ENCODE data around the gene NDUFB2.
"Not testable (repeated sequence)": the region's sequence is repeated elsewhere in the genome, so short reads cannot be mapped to it uniquely, and the experiment has no call there.

Gene NDUFB2

DNA sequence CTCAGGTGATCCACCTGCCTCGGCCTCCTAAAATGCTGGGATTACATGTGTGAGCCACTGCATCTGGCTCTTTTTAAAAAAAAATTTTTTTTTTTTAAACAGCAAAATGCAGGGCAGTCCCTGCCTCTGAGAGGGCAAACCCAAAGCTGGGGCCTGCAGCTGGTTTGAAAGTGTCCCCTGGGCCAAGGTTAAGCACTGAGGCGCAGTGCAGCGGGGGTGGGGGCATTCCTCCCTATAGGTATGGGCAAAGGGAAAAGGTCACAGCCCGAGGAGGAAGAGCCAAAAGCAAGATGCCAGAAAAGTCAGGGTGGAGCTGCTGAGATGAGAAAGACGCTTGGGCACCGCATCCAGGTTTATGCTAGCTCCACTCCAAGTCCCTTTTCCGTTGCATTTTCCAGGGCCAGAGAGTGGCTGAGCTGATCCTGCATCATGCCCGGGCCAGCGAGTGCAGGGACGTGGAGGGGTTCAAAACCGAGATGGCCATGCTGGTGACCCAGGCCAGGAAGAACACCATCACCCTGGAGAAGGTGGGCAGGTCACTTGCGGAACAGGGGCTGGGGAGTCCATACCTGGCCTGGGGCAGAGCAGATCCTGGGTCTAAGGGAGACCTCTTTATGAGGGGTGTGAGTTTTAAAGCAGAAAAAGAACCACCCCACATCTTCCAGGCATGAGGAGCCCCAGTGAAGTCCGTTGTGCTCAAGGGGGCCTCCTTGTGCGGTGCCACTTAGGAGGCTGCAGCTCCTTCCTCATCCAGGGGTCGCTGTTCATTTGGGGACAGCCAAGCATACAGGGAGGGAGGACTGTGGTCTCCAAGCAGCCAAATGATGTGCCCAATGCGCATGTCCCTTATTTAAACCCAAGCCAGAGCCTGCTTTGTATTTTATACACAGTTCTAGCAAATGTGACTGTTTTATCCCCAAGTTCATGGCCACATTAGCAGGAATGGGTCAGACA, 7.0 kb upstream of the NDUFB2 start:
- no peak for DNase-seq (ENCODE audit: low spot score)

GRCh38 chr7:140691376-140692045, 5.0 kb upstream of the NDUFB2 start:
- DNase-seq (ENCODE audit: low spot score): no peak

DNA sequence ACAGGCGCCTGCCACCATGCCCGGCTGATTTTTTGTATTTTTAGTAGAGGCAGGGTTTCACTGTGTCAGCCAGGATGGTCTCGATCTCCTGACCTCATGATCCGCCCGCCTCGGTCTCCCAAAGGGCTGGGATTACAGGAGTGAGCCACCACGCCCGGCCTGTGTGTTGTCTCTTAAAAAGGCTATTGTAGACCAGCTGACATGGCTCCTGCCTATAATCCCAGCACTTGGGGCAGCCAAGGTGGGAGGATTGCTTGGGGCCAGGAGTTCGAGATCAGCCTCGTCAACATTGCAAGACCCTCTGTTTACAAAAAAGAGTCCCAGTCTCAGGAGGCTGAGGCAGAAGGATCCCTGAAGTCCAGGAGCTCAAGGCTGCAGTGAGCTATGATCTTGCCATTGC, 2.7 kb upstream of the NDUFB2 start:
- not testable (repeated sequence) for DNase-seq (ENCODE audit: low spot score)

DNA sequence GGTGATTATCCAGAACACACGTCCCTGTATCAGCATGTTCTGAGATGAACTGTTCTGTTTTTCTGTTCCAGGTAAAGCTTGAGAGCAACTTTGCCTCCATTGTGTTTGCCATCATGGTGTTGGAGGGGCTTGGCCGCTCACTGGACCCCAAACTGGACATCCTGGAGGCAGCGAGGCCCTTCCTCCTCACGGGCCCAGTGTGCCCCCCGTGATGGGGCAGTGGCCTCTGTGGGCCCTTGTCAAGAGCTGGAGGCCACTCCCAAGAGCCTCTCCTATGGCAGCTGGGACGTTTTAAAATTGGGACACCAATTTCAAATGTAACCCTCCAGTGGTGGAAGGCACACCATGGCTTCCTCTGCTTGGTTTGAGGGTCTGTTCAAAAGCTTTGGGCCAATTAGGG, 1.9 kb upstream of the NDUFB2 start:
- no peak for DNase-seq (ENCODE audit: low spot score)

DNA sequence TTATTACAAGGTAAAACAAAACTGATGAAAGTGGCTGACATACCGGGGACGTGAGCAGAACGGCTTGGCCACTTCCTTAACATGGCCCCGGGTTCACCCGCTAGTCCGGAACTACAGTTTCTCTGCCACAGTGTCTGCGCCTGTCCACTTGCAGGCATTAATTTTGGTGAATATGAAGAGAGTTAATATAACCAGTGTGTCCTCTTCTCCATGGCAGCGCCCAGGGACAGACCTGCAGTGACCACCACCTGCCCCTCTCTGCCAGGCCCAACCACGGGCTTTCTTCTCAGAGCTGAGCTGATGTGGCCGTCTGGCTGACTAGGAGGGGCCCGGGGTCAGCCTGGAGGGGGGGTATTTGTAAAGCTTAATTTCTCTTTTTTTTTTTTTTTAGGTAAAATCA, 1.1 kb upstream of the NDUFB2 start:
- DNase-seq (ENCODE audit: low spot score): no peak

GRCh38 chr7:140696024-140696679, 356 bp upstream of the NDUFB2 start:
- peak; percentile 93 for DNase-seq (ENCODE audit: low spot score)

GRCh38 chr7:140697447-140698143, 1.1 kb downstream of the NDUFB2 start:
- no peak for DNase-seq (ENCODE audit: low spot score)

DNA sequence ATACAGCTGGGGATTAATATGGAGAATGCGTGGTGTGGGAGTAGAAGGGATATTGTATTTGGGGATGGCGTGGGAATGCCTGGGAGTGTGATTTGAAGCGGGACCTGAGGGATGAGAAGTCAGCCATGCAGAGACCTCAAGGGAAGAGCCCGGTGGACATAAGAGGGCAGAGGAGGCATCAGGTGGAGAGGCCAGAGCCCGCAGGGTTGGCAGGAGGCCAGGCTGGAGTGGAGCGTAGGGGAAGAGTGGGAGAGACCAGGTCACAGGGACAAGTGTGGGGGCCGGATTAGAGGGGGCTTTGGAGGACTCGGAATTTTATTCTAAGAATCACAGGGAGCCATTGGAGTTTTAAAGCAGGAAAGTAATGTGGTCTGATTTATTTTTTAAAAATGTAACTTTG, 2.0 kb downstream of the NDUFB2 start:
- DNase-seq (ENCODE audit: low spot score): no peak

GRCh38 chr7:140702774-140703173, 6.3 kb downstream of the NDUFB2 start:
- no peak for DNase-seq (ENCODE audit: low spot score)

GRCh38 chr7:140704205-140704604, 7.7 kb downstream of the NDUFB2 start:
- no peak for DNase-seq (ENCODE audit: low spot score)

- DNase-seq (ENCODE audit: low spot score): no peak
Observed at GRCh38 chr7:140707132-140707531, 10.6 kb downstream of the NDUFB2 start.

GRCh38 chr7:140708764-140709163, 12.3 kb downstream of the NDUFB2 start:
- DNase-seq (ENCODE audit: low spot score): not testable (repeated sequence)

DNA sequence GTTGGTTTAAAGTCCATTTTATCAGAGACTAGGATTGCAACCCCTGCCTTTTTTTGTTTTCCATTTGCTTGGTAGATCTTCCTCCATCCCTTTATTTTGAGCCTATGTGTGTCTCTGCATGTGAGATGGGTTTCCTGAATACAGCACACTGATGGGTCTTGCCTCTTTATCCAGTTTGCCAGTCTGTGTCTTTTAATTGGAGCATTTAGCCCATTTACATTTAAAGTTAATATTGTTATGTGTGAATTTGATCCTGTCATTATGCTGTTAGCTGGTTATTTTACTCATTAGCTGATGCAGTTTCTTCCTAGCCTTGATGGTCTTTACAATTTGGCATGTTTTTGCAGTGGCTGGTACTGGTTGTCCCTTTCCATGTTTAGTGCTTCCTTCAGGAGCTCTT, 15.9 kb downstream of the NDUFB2 start:
- DNase-seq (ENCODE audit: low spot score): not testable (repeated sequence)

DNA sequence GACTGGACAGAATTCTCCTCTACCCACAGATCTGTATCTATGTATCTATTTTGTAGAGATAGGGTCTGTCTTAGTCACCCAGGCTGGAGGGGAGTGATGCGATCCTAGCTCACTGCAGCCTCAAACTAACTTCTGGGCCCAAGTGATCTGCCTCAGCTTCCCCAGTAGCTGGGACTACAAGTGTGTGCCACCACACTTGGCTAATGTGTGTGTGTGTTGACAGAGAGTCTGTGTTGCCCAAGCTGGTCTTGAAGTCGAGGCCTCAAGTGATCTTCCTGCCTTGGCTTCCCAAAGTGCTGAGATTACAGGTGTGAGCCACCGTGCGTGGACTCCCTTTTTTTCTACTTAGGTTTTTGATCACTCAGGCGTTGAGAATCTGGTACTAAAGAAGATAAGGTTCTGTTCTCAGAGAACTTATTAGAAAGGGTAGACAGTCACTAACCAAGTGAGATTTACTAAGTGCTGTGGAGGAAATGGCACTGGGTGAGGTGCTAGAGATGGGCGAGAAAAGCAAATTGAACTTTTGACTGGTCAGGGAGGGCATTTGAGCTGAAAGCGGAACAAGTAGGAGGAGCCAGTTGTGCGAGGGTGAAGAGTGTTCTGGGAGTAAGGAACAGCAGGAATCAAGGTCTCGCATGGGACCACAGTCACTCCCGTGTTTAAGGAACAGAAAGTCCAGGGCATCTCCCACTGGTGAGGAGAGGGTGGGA, 18.0 kb downstream of the NDUFB2 start:
- no peak for DNase-seq (ENCODE audit: low spot score)

GRCh38 chr7:140719721-140720120, 23.2 kb downstream of the NDUFB2 start:
- DNase-seq (ENCODE audit: low spot score): no peak

- no peak for DNase-seq (ENCODE audit: low spot score)
Observed at GRCh38 chr7:140722254-140722653, 25.7 kb downstream of the NDUFB2 start.

GRCh38 chr7:140723006-140723405, 26.5 kb downstream of the NDUFB2 start:
- DNase-seq (ENCODE audit: low spot score): no peak

DNA sequence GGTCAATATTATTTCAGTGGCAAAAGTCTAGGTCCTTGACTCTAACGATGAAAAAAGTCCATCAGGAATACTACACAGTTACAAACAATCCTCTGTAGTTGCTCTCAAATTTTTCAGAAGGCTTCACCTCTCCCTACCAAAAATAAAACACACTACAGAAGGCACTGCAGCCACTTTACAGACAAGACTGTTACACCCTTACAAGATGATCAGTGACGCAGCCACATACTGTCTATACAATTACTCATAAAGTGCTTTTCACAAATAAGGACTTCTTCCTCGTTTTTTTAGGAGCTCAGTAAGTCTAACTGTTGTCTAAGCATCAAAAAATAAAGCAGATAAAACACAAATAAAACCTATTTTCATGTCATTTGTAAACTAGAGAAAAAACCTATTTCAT, 27.1 kb downstream of the NDUFB2 start:
- DNase-seq (ENCODE audit: low spot score): no peak

DNA sequence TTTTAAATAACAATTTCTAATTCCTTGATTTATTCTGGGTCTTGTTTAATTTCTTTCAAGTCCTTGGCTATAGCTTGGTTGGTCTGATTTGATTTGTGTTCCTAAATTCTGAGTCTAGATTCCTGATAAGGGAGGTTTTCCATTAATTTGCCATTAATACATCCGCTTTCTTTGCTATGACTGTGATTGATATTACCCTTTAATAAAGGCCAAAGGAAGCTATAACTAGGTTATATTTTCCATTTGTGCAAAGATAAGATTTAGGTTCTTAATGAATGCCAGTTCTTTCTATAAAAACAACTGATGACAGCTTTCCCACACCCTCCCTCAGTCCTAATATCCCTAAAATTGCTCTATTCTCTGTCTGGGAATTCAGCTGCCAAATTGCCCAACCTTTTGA, 28.2 kb downstream of the NDUFB2 start:
- no peak for DNase-seq (ENCODE audit: low spot score)

GRCh38 chr7:140726281-140726680, 29.8 kb downstream of the NDUFB2 start:
- no peak for DNase-seq (ENCODE audit: low spot score)

DNA sequence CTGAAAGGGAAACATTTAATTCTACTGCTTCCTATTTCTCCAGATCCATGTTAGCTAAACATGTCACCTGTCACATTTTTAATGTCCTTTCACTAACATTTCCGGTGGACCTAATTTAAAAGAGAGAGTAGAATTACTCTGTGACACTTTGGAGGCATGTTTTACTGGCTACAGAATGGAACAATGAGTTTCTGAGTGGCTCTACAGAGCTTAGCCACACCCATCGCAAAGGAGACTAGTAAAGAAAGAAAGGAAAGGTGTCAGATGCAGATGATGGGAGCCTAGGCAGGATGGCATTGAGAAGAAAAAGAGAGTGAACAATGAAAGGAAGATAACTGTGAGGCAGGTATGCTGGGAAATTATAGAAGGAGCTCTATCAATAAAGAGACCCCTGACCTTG, 35.9 kb downstream of the NDUFB2 start:
- DNase-seq (ENCODE audit: low spot score): no peak

All from SK-N-DZ (cell line).